Natural killer cell (primary cell): ENCODE measurements around the gene NLN. TPM values are rescaled to one million over a fixed set of nuclear protein-coding genes. Genes with fewer than 3 reads are reported as not detected.

ENCODE experiments used
- ATAC-seq, 3 donors: fragments of 150-1000 bp in 2 of 3; fragments of 200-7000 bp in 1 of 3; cut with Tn5 transposase; 1 replicate in 1 of 3; 2 replicates in 2 of 3; pipeline ENCODE4 v1.10.0; 2021; ENCODE audit warnings: mild to moderate bottlenecking in 2 of 3, moderate library complexity in 2 of 3
- DNase-seq, 2 donors: peaks; one replicate each; pipeline versions ENCODE4 v3.0.0 to v3.0.0-alpha.2; 2013 to 2021; ENCODE audit warnings: mixed read lengths in 1 of 2
- H3K27ac ChIP-seq: one replicate; pipeline ENCODE4 v1.5.1; 2013; ENCODE audit warnings: mild to moderate bottlenecking, low read length
- H3K27me3 ChIP-seq: one replicate; pipeline ENCODE4 v1.6.1; 2013; ENCODE audit warnings: low read length; ENCODE audit not compliant: control insufficient read depth, insufficient read depth
- H3K36me3 ChIP-seq: one replicate; pipeline ENCODE4 v1.6.1; 2013; ENCODE audit warnings: low read length; ENCODE audit not compliant: control insufficient read depth, insufficient read depth
- H3K4me1 ChIP-seq: one replicate; pipeline ENCODE4 v1.6.1; 2013; ENCODE audit warnings: low read length; ENCODE audit not compliant: control insufficient read depth, insufficient read depth
- H3K4me3 ChIP-seq: one replicate; pipeline ENCODE4 v1.5.1; 2013; ENCODE audit warnings: low read length
- H3K9me3 ChIP-seq: one replicate; pipeline ENCODE4 v1.6.1; 2013; ENCODE audit warnings: low read length; ENCODE audit not compliant: control insufficient read depth, insufficient read depth
- H3K27ac Mint-ChIP-seq, 2 donors: one replicate each; pipeline ENCODE4 v1.8.0; 2022; ENCODE audit warnings: mild to moderate bottlenecking in 2 of 2, mixed read lengths in 2 of 2, moderate library complexity in 1 of 2
- H3K27me3 Mint-ChIP-seq, 2 donors: one replicate each; pipeline ENCODE4 v1.8.0; 2022; ENCODE audit warnings: low read depth in 2 of 2, mixed read lengths in 2 of 2
- H3K36me3 Mint-ChIP-seq: one replicate; pipeline ENCODE4 v1.8.0; 2022; ENCODE audit warnings: mixed read lengths
- H3K4me1 Mint-ChIP-seq, 2 donors: one replicate each; pipeline ENCODE4 v1.8.0; 2022; ENCODE audit warnings: mixed read lengths in 2 of 2
- H3K4me3 Mint-ChIP-seq: one replicate; pipeline ENCODE4 v1.8.0; 2022; ENCODE audit warnings: mild to moderate bottlenecking, moderate library complexity, mixed read lengths
- H3K9me3 Mint-ChIP-seq, 2 donors: one replicate each; pipeline ENCODE4 v1.8.0; 2022; ENCODE audit warnings: mixed read lengths in 2 of 2
- CTCF ChIP-seq: fragments of 200-600 bp; IDR thresholded peaks from one replicate; pipeline ENCODE4 v1.8.0; 2022; ENCODE audit warnings: antibody characterized with exemption
- WGBS: methylation state at CpG from one replicate; pipeline ENCODE4 v1.1.7; 2013; ENCODE audit warnings: missing lambda C conversion rate; ENCODE audit not compliant: insufficient coverage; 5-methylcytosine and 5-hydroxymethylcytosine counted together
- intact Hi-C: fragments of 100-400 bp; cut with micrococcal nuclease; formaldehyde crosslinking; loops from one replicate; pipeline ENCODE4 v1.14.2; 2022
- total RNA-seq, 4 donors: library from RNA; stranded (reverse); fragments of 120-200 nt in 1 of 4; gene quantifications; one replicate each; pipeline versions ENCODE4 v1.2.3 to v1.2.4, GENCODE V29; 2013 to 2022

NLN gene
- total RNA-seq, 3 donors from 2014 or later (not counting 1 experiment from before 2014, with no cell fraction given), result 0.86 to 2.0 (median 1.3) TPM

- no peak for ATAC-seq
- Histone ChIP-seq H3K36me3 (no peaks in the 10 kb centered on the region), H3K4me1 (peaks cover 4% of the 10 kb centered on the region), H3K4me3 (no peak overlapping the region), H3K27ac (no peak overlapping the region), H3K9me3 (no peaks in the 10 kb centered on the region), H3K27me3 (no peaks in the 10 kb centered on the region)
- TF ChIP-seq CTCF, result no peak
- Mint-ChIP-seq H3K27ac (no peak overlapping the region), H3K27me3 (peaks cover 0 to 10% of the 10 kb centered on the region in 2 donors), H3K9me3 (no peaks in the 10 kb centered on the region), H3K4me3 (no peak overlapping the region), H3K4me1 (peaks cover 11 to 12% of the 10 kb centered on the region in 2 donors), H3K36me3 (no peaks in the 10 kb centered on the region)
- 100% methylated on average over 2 of the region's 2 CpGs for WGBS
- DNase-seq, result no peak
- intact Hi-C loops, result no loop called here
These were observed 101.2 kb downstream of the NLN start for GRCh38 chr5:65823204-65823603.

- no peak overlapping the region for H3K4me3 ChIP-seq
- ATAC-seq, result no peak
- H3K27ac ChIP-seq, result no peak overlapping the region
- no peaks in the 10 kb centered on the region for H3K36me3 Mint-ChIP-seq
- peaks cover 0 to 16% of the 10 kb centered on the region in 2 donors for H3K27me3 Mint-ChIP-seq
- H3K4me1 ChIP-seq, result peaks cover 4% of the 10 kb centered on the region
- no peaks in the 10 kb centered on the region for H3K27me3 ChIP-seq
- intact Hi-C loops, result no loop called here
- TF ChIP-seq CTCF, result no peak
- DNase-seq, result no peak
- no peak overlapping the region for H3K27ac Mint-ChIP-seq
- H3K9me3 ChIP-seq, result no peaks in the 10 kb centered on the region
- H3K9me3 Mint-ChIP-seq, result no peaks in the 10 kb centered on the region
- H3K36me3 ChIP-seq, result no peaks in the 10 kb centered on the region
- WGBS, result 48% methylated on average over 3 of the region's 4 CpGs
- peaks cover 11 to 12% of the 10 kb centered on the region in 2 donors for H3K4me1 Mint-ChIP-seq
- no peak overlapping the region for H3K4me3 Mint-ChIP-seq
These were observed 101.9 kb downstream of the NLN start for GRCh38 chr5:65823845-65824445.

GRCh38 chr5:65825408-65826328 is 103.7 kb downstream of the NLN start:
- Histone ChIP-seq H3K27me3 (no peaks in the 10 kb centered on the region), H3K27ac (no peak overlapping the region), H3K9me3 (no peaks in the 10 kb centered on the region), H3K4me1 (peaks cover 4% of the 10 kb centered on the region), H3K36me3 (no peaks in the 10 kb centered on the region), H3K4me3 (no peak overlapping the region)
- no peak for TF ChIP-seq CTCF
- ATAC-seq (peak in 2 of 3 donors; percentile 24 to 47), DNase-seq (peak in 1 of 2 donors; percentile 6)
- WGBS, result 72% methylated on average over 4 of the region's 5 CpGs
- no peaks in the 10 kb centered on the region for H3K9me3 Mint-ChIP-seq
- intact Hi-C loops, result no loop called here
- peaks cover 0 to 16% of the 10 kb centered on the region in 2 donors for H3K27me3 Mint-ChIP-seq
- H3K36me3 Mint-ChIP-seq, result no peaks in the 10 kb centered on the region
- no peak overlapping the region for H3K4me3 Mint-ChIP-seq
- H3K27ac Mint-ChIP-seq, result no peak overlapping the region
- peaks cover 11 to 12% of the 10 kb centered on the region in 2 donors for H3K4me1 Mint-ChIP-seq
